GM19438 (cell line): Measurements from ENCODE around the gene FBXW11.
A peak's percentile ranks its signal among the peaks of the same experiment; 100 is the strongest.
"Not testable (repeated sequence)": the region's sequence is repeated elsewhere in the genome, so short reads cannot be mapped to it uniquely, and the experiment has no call there.

Experiments
- ATAC-seq: cut with Tn5 transposase; IDR thresholded peaks from one replicate; pipeline ENCODE4 v1.9.1; 2021; ENCODE audit warnings: low read depth; ENCODE audit not compliant: unreplicated experiment

FBXW11 gene

DNA sequence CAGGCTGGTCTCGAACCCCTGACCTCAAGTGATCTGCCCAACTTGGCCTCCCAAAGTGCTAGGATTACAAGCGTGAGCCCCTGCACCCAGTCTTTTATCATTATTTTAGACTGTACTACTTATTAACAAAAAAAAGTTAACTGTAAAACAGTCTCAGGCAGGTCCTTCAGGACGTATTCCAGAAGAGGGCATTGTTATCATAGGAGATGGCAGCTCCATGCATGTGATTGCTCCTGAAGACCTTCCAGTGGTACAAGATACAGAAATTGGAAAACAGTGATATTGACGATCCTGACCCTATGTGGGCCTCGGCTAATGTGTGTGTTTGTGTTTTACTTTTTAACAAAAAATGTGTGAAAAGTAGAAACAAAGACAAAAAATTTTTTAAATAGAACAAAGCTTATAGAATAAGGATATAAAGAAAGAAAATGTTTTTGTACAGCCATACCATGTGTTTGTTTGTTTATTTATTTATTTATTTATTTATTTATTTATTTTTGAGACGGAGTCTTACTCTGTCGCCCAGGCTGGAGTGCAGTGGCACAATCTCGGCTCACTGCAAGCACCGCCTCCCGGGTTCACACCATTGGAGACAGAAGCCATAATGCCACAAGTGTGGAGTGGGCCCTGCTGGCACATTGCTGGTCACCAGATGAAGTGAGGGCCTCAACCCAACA lies 13.8 kb upstream of the FBXW11 start:
- not testable (repeated sequence) for ATAC-seq

DNA sequence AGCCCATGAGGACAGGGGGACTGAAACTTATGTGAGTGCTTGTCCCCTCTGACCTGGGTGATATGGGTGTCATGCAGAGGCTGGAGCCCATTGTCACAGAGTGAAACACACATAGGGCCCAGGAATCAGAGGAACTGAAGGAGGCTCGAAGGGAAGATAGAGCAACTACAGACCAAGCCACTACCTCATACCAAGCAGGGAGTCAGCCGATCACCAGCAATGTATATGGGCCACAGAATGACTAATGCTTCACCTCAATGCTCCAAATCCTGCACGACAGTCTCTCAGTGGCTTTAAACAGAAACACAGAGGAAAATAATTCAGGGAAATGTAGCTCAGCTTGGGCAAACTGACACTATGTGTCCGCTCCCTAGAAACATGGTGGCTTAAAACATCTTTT lies 8.9 kb upstream of the FBXW11 start:
- no peak for ATAC-seq

DNA sequence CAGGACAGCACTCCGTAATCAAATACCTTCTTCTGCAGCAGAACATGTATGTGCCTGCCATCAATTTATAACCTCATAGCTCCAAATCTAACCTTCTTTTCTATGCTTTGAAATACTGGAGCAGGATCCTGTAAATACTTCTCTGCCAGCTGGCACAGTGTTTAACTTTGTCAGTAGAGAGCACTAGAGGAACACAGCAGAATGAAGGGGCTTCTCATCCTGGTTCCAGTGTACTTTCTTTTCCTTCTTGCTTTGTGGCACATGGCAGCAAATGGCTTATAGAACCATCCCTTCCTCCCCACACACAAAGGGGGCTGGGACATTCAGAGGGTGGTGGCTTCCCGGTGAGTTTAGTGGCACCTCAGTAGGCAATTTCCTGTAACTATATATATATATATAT lies 3.8 kb upstream of the FBXW11 start:
- ATAC-seq = no peak

DNA sequence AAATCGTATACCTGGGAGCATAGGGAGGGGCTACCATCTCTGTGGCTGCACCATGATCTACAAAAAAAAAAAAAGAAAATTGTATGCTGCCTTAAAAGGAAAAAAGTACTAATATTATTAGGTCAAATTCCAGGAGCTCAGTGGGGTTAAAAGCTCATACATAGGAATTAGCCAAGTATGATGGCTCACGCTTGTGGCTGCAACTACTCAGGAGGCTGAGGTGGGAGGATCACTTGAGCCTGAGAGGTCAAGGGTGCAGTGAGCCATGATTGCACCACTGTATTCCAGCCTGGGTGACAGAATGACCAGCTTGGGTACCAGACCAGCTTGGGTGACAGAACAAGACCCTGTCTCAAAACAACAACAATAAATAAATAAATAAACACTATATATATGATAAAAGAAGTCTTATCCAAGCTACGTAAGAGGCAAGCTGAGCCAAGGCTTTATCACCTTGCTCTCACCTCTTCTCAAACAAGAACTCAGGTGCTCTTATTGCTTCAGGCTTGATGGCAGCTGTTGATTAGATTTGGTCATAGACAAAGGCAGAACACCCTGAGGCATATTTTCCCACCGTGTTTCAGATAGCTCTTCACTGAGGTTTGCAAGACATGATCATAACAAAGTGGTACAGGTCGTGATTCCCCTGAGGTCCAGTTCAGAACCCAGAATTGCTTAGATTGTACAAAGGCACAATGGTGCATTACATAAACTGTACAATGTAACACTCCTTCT lies 3.3 kb upstream of the FBXW11 start:
- ATAC-seq = no peak

DNA sequence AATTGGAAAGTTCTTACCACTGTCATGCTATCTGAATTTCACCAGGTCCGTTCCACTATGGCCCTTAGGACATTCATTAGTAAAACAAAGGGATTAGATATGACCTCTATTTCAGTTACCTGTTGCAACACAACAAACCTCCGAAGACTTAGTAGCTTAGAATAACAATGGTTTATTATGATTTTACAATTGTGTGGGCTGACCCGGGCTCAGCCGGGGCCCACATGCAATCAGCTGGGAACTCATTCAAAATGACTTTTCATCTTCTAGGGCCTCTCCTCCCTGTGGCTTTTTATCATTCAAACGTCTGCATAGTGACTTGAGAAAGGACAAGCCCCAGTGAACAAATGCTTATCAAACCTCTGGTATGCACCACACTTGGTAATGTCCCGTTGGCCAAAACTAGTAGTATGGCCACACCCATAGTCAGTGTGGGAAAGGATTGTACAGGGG lies 2.3 kb upstream of the FBXW11 start:
- no peak for ATAC-seq

DNA sequence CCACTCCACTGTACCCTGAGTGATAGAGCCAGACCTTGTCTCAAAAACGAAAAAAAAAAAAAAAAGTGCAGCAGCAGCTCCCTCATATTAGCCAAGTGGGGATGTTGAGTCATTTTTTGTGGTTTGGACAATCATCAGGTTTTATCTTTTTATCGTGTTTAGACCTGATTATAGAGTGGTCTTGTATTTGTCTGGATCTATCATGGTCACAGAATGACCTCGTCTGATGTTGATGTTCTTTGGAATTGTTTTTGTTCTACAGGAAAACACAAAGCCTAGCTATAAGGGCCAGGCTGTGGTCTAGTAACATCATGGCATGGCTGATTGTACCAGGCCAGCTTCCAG lies 1.6 kb upstream of the FBXW11 start:
- no peak for ATAC-seq

DNA sequence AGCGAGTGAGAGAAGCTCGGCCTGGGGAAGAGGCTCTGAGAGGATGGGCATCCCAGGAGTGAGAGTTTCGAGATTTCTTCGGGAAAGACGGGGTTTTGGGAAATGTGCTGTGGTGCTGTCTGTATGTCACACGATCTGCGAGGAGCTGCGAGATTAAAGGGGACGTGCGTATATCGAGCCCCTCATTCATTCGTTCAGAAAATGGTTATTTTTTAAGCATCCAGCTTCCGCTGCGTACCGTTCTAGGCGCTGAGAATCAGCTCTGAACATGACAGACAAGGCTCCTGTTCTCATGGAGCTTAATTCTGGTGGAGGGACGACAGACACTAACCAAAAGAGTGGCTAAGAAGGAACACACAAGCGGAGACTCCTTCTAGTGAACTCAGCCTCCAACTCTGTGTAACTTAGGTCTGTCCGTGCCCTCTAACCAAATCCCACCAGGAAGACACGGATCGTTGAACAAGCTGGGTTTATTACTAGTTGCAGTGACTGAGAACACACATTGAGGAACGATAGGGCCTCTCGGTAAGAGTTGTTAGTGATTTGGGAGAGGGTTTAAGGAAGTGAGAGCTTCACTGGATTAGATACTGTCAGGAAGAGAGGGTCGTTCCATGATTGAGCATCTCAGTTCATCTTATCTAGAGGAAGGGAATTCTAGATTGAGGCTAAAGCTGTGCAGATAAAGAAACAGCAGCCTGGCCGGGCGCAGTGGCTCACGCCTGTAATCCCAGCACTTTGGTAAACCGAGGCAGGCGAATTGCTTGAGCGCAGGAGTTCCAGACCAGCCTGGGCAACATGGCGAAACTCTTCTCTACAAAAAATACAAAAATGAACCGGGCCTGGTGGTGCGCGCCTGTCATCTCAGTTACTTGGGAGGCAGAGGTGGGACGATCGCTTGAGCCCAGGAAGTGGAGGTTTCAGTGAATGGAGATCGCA lies 1.0 kb upstream of the FBXW11 start:
- ATAC-seq = no peak

DNA sequence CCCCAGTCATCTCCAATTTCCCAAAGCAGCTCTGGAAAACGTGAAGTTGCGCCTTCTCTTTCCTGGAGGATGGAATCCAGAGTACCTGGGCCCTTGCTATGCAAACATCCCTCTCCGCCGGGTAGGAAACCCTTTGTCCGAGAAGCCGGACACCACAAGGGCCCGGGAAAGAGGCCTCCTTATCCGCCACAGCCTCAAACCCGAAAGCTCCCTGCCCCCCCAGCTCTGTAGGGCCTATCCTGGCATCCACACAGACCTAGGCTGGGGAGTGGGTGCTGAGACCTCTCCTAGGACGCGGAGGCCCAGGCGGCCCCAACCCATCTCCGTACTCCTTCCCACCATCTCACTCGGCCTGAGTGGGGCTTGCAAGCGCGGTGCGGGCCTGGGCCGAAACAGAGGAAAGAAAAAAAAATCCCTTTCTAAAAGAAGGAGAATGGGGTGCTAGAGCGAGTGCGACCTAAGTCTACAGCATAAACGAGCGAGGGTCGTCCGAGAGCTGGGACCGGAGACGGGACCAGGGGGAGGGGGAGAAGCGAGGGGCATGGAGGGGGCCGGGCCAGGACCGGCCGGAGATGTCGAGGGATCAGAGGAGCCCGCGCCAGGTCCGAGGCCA lies 624 bp downstream of the FBXW11 start:
- peak; percentile 6 for ATAC-seq

DNA sequence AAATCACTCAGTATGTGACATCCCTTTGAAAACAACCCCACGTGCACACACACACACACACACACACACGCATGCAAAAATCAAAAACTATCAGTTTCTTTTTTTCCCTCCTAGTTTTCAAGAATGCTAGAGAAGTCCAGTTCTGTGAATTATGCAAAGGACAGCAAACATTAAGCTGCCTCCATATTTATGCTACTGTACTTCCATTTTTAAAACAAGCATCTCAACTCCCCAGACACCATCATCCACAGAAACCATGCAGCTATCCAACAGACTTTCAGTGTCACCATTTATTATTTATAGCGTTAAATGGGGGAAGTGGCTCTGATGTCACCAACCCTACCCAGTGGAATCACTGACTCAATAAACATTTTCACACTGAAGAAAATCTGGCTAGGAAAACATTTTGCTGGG lies 1.6 kb downstream of the FBXW11 start:
- ATAC-seq = no peak

DNA sequence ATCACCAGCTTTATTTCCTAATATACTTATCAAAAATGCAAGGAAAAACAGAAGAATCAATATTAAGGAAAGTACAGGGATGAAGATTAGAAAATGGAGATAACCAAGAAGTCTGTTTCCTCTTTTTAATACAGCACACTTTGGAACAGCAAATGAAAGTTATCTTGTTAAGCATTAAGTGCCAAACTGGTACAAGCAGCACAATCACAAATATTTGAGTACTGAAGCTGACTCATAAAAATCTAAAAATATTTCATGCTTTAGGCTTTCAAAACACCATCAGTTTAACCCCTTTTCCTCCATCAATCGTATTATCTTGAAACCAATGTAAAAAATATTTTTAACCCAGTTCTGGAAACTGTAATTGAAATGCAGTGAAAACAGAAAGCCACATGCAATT lies 2.7 kb downstream of the FBXW11 start:
- ATAC-seq = no peak

DNA sequence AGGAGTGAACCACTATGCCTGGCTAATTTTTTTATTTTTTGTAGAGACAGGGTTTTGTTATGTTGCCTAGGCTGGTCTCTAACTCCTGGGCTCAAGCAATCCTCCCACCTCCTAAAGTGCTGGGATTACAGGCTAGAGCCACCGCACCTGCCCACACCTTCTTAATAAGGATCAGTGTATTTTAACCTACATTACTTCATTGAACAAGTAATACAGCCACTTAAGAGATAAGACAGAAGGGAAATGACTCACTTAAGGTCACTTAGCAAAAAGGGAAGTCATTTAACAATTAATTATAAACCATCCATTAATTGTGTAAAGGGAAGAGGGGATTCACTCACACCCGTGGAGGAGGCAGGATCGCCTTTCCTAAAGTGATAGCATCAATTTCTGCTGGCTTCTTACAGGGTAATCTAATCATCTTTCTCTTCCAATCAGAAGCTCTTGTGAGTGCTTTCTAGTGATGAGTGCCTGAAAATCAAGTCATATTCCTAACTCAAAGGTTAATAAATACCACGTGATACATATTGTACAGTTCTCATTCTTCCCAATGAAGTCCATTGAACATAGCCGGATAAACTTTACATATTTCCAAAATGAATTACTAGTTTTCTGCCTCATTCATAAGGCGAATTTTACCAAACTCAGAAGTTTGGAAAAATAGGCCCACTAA lies 3.5 kb downstream of the FBXW11 start:
- ATAC-seq = no peak

DNA sequence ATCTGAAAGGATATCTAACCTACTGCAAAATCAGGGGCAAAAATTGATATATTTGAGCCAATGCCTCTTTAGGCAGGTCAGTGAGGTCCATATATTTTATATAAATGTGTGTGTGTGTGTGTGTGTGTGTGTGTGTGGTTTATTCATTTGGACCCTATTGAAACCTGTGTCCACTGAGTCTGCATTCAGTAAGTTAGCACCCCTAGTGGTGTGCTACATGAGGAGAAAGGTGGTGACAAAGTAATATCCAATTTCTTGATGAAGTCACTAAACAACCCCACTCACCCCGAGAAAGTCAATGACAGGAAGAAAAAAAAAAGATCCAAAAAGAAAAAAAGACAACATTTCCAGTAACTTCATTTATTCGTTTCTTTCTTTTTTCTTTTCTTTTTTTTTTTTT lies 4.1 kb downstream of the FBXW11 start:
- no peak for ATAC-seq

DNA sequence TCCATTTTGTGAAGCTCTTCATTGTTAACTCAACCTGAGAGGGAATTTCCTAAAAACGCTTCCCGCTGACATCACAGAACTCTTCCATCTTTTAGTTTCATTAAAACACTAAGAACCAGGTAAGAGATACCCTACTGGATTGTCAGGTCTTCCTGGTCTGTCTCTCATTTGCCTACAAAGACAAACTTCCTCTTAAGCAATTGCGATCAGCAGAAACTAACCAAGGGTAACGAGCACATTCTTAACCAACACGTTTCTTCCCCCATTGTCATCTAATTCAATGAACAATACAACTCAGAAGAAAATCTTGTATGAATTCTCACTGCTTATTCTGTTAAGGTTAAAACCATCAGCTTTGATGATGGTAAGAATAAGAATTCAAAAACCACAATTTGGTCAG lies 6.6 kb downstream of the FBXW11 start:
- ATAC-seq = no peak

DNA sequence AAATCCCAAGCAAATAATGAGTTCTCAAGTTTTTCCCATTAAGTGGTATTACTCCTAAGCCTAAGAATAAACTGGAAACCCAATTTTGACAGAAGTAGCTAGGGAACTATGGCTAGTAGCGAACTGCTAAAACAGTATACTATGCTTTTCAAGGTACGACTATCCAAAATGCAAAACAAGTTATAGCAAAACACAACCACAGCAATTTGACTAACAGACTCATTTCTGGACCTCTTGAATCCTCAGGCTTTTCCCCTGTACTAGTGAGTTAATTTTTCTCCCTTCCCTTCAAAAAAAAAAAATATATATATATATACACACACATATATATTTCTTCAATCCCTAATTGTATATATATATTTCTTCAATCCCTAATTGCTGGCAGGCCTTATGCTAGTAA lies 7.3 kb downstream of the FBXW11 start:
- no peak for ATAC-seq

DNA sequence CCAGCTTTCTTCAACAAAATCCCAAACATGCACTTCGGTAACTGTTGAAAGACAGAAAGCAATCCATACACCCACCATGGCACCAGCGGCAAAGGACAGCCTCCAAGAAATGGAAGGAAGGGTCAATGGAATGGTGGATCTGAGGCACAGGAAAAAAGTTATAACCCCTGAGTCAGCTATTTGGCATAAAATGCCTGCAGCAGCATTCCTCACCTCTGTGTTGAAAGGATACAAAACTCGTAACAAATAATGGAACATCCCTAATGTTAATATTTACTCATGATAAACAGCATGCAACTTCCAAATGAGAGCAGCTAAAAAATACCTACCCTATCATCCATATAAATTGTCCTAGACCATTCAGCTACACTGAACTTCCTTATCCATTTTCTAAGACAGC lies 9.4 kb downstream of the FBXW11 start:
- no peak for ATAC-seq

DNA sequence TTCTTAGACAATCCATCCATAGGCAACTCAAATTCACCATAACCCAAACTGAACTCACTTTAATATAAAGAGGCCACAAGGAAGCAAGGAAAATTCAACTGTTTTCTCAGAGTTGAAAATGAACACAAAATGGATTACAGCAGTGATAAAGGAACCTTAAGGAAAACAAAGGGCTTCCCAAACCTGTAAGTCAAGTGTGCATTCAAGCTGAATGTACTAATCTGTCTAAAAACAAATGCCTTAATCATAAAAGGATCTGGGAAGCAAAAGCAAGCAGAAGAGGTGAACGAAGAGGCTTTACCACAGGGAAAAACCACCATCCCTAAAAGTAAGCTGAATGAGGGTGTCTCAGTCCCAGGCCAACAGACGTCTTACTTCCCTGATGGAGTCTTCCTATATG lies 13.6 kb downstream of the FBXW11 start:
- ATAC-seq = no peak

DNA sequence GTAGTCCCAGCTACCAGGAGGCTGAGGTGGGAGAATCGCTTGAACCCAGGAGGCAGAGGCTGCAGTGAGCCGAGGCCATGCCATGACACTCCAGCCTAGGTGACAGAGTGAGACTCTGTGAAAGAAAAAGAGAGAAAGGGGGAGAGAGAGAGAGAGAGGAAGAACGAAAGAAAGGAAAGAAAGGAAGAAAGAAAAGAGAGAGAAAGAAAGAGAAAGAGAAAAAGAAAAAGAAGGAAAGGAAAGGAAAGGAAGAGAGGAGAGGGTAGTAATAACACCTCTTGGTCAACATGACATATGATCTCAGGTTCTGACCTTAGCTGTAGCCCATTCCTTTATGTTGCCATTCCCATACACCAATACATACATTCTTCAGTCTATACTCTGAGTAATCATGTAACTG lies 14.1 kb downstream of the FBXW11 start:
- no peak for ATAC-seq

DNA sequence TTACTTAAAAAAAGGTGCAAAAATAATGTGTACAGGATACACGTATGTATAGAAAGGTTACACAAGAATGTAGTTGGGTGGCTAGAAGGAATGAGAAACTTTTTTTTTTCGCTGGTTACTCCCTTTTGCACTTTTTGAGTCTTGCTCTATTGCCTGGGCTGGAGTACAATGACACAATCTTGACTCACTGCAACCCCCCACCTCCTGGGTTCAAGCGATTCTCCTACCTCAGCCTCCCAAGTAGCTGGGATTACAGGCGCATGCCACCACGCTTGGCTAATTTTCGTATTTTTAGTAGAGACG lies 15.8 kb downstream of the FBXW11 start:
- no peak for ATAC-seq

DNA sequence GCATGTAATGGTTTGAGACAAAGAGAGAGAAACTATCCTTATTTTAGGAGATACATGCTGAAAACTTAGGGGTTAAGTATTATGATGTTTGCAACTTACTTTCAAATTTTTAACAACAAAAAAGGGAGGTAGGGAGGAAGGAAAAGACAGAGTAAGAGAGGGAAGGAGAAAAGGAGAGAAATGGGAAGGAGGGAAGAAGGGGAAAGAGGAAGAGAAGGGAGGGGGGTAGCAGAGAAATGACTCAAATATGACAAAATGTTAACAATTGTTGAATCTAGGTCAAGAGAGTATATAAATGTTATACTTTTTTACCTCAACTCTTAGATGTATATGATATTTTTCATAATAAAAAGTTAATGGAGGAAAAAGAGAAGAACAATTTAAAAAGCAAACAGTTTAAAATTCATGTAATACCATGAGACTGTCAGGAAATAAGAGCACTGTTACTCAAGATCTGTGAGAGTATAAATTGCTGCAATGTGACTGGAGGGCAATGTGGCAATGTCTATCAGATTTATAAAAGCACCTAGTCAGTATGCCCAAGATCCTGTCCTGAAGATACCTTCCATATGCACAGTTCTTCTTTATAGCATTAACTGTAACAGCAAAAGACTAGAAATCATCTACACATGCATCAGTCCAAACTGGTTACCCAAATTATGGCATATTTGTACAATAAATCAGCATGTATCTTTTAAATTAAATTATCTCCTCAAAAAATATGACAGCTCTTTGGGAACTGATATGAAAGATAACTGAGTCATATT lies 16.3 kb downstream of the FBXW11 start:
- ATAC-seq = no peak

DNA sequence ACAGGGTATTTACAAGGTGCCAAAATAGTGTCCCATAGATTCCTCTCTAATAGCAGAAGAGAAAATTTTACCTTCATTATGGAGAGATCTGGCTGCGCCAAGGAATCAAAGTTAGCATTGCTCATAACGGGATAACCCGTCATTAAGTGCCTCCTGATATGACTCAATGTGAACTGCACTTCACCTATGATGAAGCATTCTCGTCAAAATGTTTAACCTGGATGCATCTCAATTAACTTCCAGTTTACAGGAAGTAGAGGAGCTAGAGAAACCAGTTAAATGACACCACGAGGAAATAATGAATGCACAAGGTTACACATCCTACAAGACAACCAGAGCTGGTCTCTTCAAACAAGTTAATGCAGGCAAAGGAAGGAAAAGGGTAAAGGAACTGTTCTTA lies 17.2 kb downstream of the FBXW11 start:
- ATAC-seq = no peak
